ENCODE data around the gene SH3GLB2. TPM values are rescaled to one million over a fixed set of nuclear protein-coding genes. Genes with fewer than 3 reads are reported as not detected.
A peak's percentile ranks its signal among the peaks of the same experiment; 100 is the strongest.

Gene SH3GLB2
- total and polyA plus RNA-seq, 2 donors from 2014 or later = 118 to 128 TPM

DNA sequence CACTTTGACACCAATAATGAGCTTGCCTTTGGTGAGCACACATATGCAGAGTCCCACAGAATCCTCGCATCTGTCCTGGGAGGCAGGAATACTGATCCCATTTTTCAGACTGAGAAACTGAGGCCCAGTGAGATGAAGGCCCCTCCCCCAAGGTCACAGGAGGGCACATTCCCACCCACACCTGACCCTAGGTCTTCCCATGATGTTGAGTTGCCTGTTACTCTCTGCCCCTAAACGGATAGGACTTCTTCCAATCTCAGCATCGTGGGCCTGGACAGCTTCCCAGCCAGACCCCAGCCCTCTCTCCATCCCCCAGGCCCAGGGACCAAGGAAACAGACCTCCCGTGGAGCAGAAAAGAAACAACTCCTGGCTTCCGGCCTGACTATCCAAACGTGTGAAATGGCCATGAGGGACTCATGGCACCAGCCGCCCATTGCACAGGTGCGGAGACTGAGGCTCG, 877 bp downstream of the SH3GLB2 start:
- DNase-seq (peak in 2 of 5 donors; percentile 34 to 51), FAIRE-seq (no peak)
- Histone ChIP-seq H3K4me3 (ENCODE audit: low read length in 3 of 3) (peak overlapping the region; percentile 45 to 75 (median 75)), H3K27me3 (ENCODE audit: control insufficient read depth, insufficient read depth, low read length) (no peaks in the 10 kb centered on the region), H3K9me3 (ENCODE audit: control insufficient read depth in 2 of 3, insufficient read depth in 1 of 3, low read length in 3 of 3) (no peaks in the 10 kb centered on the region), H3K27ac (ENCODE audit: low read depth in 2 of 2, low read length in 2 of 2) (peak overlapping the region; percentile 51 to 81), H3K9ac (ENCODE audit: low read length in 3 of 3) (peak overlapping the region in 2 of 3 donors; percentile 82 to 92), H3K36me3 (ENCODE audit: control insufficient read depth in 2 of 3, insufficient read depth in 3 of 3, low read length in 3 of 3) (no peaks in the 10 kb centered on the region), H3K4me1 (ENCODE audit: control insufficient read depth in 2 of 3, insufficient read depth in 2 of 3, low read depth in 1 of 3, low read length in 3 of 3) (peaks cover 0 to 15% (median 0%) of the 10 kb centered on the region in 3 donors)
- TF ChIP-seq, protein P1, sequence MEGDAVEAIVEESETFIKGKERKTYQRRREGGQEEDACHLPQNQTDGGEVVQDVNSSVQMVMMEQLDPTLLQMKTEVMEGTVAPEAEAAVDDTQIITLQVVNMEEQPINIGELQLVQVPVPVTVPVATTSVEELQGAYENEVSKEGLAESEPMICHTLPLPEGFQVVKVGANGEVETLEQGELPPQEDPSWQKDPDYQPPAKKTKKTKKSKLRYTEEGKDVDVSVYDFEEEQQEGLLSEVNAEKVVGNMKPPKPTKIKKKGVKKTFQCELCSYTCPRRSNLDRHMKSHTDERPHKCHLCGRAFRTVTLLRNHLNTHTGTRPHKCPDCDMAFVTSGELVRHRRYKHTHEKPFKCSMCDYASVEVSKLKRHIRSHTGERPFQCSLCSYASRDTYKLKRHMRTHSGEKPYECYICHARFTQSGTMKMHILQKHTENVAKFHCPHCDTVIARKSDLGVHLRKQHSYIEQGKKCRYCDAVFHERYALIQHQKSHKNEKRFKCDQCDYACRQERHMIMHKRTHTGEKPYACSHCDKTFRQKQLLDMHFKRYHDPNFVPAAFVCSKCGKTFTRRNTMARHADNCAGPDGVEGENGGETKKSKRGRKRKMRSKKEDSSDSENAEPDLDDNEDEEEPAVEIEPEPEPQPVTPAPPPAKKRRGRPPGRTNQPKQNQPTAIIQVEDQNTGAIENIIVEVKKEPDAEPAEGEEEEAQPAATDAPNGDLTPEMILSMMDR (IDR thresholded peaks at IDR 0.05; ENCODE audit: borderline replicate concordance, extremely low read depth, insufficient read depth) = no peak
- intact Hi-C loops (cut with DNase I) = no loop called here

DNA sequence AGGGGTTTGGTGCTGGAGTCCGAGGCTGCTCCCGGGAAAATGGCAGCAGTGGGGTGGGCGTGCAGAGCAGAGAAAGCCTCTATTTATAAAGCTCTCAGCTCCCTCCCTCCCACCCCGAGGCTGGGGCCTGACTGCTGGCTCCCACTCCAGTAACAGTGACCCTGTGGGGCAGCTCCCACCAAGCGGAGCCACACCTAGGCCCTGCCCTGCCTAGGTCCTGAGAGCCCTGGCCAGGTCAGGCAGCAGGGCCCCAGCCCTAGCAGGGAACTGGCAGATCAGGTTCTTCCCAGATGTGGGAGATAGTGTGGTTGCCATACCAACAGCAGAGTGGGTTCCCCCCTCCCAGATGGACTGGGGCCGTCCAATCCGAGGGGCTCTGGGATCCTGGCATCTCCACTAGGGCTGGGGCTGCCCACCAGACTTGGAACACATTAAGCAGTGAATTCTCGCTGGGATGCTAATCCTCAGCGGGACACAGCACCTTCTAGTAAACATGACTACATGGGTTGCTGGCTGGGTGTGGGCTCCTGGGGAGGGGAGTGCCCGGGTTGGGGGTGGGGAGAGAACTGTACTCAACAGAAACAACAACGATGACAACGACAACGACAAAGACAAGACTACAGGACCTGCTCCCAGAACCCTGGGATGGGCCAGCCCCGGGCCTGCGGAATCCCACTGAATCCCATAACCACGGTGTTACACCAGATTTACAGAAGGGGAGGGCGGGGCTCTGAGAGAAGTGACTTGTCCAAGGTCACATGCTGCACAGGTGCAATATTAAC, 1.5 kb downstream of the SH3GLB2 start:
- intact Hi-C loops (cut with DNase I) = no loop called here
- FAIRE-seq = no peak
- Histone ChIP-seq H3K27me3 (ENCODE audit: control insufficient read depth, insufficient read depth, low read length) (no peaks in the 10 kb centered on the region), H3K9ac (ENCODE audit: low read length in 3 of 3) (peak overlapping the region in 2 of 3 donors; percentile 82 to 92), H3K27ac (ENCODE audit: low read depth in 2 of 2, low read length in 2 of 2) (peak overlapping the region; percentile 51 to 81), H3K4me1 (ENCODE audit: control insufficient read depth in 2 of 3, insufficient read depth in 2 of 3, low read depth in 1 of 3, low read length in 3 of 3) (peaks cover 0 to 15% (median 0%) of the 10 kb centered on the region in 3 donors), H3K9me3 (ENCODE audit: control insufficient read depth in 2 of 3, insufficient read depth in 1 of 3, low read length in 3 of 3) (no peaks in the 10 kb centered on the region), H3K4me3 (ENCODE audit: low read length in 3 of 3) (peak overlapping the region in 2 of 3 donors; percentile 75), H3K36me3 (ENCODE audit: control insufficient read depth in 2 of 3, insufficient read depth in 3 of 3, low read length in 3 of 3) (no peaks in the 10 kb centered on the region)
- peak; percentile 85 to 94 (median 91) for DNase-seq
- TF ChIP-seq, protein P1 (IDR thresholded peaks at IDR 0.05; ENCODE audit: borderline replicate concordance, extremely low read depth, insufficient read depth) = no peak

DNA sequence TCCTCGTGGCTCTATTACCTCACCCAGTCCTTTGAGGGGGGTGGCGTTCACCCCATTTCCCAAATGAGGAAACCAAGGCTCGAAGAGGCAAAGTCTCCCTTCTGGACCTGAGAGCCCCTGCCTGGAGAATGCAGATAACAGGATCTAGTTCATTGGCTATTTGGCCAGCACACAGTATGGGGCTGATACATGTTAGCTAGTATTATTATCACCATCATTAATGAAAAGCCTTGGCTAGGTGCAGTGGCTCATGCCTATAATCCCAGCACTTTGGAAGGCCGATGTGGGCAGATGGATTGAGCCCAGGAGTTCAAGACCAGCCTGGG, 4.3 kb downstream of the SH3GLB2 start:
- intact Hi-C loops (cut with DNase I) = no loop called here
- H3K9ac ChIP-seq (ENCODE audit: low read length in 3 of 3) = no peak overlapping the region
- no peak for FAIRE-seq
- H3K9me3 ChIP-seq (ENCODE audit: control insufficient read depth in 2 of 3, insufficient read depth in 1 of 3, low read length in 3 of 3) = no peaks in the 10 kb centered on the region
- H3K4me3 ChIP-seq (ENCODE audit: low read length in 3 of 3) = no peak overlapping the region
- DNase-seq = no peak
- no peak overlapping the region for H3K27ac ChIP-seq (ENCODE audit: low read depth in 2 of 2, low read length in 2 of 2)
- no peaks in the 10 kb centered on the region for H3K27me3 ChIP-seq (ENCODE audit: control insufficient read depth, insufficient read depth, low read length)
- H3K4me1 ChIP-seq (ENCODE audit: control insufficient read depth in 2 of 3, insufficient read depth in 2 of 3, low read depth in 1 of 3, low read length in 3 of 3) = peaks cover 0 to 12% (median 0%) of the 10 kb centered on the region in 3 donors
- TF ChIP-seq, protein P1 (IDR thresholded peaks at IDR 0.05; ENCODE audit: borderline replicate concordance, extremely low read depth, insufficient read depth) = no peak
- no peaks in the 10 kb centered on the region for H3K36me3 ChIP-seq (ENCODE audit: control insufficient read depth in 2 of 3, insufficient read depth in 3 of 3, low read length in 3 of 3)

Data from kidney (tissue), 14 donors.